ENCODE results near the gene NPTX2. TPM values are rescaled to one million over a fixed set of nuclear protein-coding genes. Genes with fewer than 3 reads are reported as not detected.
A peak's percentile ranks its signal among the peaks of the same experiment; 100 is the strongest.

NPTX2 gene
- polyA plus RNA-seq, 1 donor = 9.2 TPM

DNA sequence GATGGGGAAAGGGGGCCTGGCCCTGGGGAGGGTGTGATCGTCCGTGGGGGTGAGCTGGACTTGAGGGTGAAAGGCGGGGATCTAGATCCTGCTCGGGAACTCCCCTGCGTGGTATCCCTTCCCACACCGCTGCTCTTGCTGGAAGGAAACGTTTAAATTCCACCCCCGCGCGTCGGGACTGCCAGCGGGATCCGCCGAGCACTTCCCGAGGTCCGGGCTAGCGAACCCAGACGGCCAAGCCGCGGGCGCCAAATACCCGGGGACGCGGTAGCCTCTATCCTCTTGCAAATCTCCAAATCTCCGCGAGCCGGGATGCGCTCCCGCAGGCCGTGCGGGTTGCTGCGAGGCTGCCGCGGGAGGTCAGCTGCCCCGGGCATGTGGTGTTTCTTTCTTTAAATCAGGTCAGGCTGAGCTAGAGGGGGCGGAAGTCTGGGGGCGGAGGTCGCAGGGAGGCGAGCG, 904 bp downstream of the NPTX2 start:
- H3K9me3 ChIP-seq (ENCODE audit: control insufficient read depth, low read depth, low read length) = peaks cover 11% of the 10 kb centered on the region
- H3K36me3 ChIP-seq (ENCODE audit: control insufficient read depth, insufficient read depth, low read length) = no peaks in the 10 kb centered on the region
- no peak overlapping the region for H3K27ac ChIP-seq (ENCODE audit: low read length)
- H3K4me1 ChIP-seq (ENCODE audit: control insufficient read depth, insufficient read depth, low read length) = no peaks in the 10 kb centered on the region
- no CpG with 5 or more reads among the region's 40 CpGs for WGBS (ENCODE audit: insufficient coverage, low lambda C conversion rate)
- H3K27me3 ChIP-seq (ENCODE audit: control insufficient read depth, insufficient read depth, low read length) = peaks cover 72% of the 10 kb centered on the region
- H3K4me3 ChIP-seq (ENCODE audit: low read length) = peak overlapping the region; percentile 23
- DNase-seq = no peak

DNA sequence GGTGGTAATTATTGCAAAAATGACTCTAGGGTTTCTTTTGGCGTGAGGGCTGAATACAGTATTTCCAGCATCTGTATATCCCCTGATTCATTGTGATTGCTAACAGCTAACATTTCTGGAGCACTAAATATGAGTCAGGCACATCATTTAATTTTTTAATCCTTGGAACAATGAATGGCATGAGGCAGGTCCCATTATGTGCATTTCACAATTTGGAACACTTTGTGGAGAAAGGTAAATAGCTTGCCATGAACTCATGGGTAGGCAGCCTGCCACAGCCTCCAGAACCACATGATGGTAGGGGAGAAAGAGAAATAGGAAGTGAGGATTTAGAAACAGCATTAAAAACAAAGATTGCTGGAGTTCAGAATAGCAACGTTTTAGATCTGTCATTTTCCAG, 1.7 kb downstream of the NPTX2 start:
- Histone ChIP-seq H3K27ac (ENCODE audit: low read length) (no peak overlapping the region), H3K4me1 (ENCODE audit: control insufficient read depth, insufficient read depth, low read length) (no peaks in the 10 kb centered on the region), H3K4me3 (ENCODE audit: low read length) (no peak overlapping the region), H3K27me3 (ENCODE audit: control insufficient read depth, insufficient read depth, low read length) (peaks cover 68% of the 10 kb centered on the region), H3K36me3 (ENCODE audit: control insufficient read depth, insufficient read depth, low read length) (no peaks in the 10 kb centered on the region), H3K9me3 (ENCODE audit: control insufficient read depth, low read depth, low read length) (peaks cover 11% of the 10 kb centered on the region)
- DNase-seq = no peak
- no CpG with 5 or more reads among the region's 2 CpGs for WGBS (ENCODE audit: insufficient coverage, low lambda C conversion rate)

DNA sequence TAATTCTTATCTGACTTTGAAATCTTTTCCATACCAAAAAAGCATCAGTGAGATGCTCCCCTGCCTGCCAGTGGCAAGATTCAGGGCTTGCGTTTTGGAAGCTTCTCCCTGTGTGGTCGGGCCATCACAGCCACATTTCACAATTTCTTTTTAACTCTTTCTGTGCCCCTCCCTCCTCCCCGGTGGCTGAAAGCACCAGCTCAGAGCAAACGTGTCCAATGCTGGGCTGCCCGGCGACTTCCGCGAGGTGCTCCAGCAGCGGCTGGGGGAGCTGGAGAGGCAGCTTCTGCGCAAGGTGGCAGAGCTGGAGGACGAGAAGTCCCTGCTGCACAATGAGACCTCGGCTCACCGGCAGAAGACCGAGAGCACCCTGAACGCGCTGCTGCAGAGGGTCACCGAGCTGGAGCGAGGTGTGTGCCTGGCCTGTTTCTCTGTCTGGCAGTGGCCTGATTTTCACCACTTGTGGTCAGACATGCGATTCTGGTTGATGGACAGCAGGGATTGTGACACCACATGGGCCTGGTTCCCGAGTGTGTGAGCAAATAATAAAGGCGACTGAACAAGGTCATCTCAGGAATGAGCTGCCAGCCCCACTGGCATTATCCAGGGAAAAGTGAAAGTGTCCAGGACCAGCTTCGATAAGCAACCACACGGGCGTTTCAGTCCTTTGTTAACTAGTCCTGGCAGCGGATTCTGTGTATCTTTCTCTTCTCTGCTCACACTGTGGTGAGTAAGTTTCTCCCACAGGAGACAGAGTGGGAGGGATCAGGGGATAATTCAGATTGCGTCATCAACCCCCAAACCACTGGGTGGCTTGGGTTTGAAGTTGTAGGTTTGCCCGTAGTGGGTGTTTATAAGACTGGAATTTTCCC, 2.6 kb downstream of the NPTX2 start:
- Histone ChIP-seq H3K9me3 (ENCODE audit: control insufficient read depth, low read depth, low read length) (peaks cover 11% of the 10 kb centered on the region), H3K4me3 (ENCODE audit: low read length) (no peak overlapping the region), H3K36me3 (ENCODE audit: control insufficient read depth, insufficient read depth, low read length) (no peaks in the 10 kb centered on the region), H3K4me1 (ENCODE audit: control insufficient read depth, insufficient read depth, low read length) (no peaks in the 10 kb centered on the region), H3K27ac (ENCODE audit: low read length) (no peak overlapping the region), H3K27me3 (ENCODE audit: control insufficient read depth, insufficient read depth, low read length) (peaks cover 63% of the 10 kb centered on the region)
- DNase-seq = no peak
- no CpG with 5 or more reads among the region's 27 CpGs for WGBS (ENCODE audit: insufficient coverage, low lambda C conversion rate)

DNA sequence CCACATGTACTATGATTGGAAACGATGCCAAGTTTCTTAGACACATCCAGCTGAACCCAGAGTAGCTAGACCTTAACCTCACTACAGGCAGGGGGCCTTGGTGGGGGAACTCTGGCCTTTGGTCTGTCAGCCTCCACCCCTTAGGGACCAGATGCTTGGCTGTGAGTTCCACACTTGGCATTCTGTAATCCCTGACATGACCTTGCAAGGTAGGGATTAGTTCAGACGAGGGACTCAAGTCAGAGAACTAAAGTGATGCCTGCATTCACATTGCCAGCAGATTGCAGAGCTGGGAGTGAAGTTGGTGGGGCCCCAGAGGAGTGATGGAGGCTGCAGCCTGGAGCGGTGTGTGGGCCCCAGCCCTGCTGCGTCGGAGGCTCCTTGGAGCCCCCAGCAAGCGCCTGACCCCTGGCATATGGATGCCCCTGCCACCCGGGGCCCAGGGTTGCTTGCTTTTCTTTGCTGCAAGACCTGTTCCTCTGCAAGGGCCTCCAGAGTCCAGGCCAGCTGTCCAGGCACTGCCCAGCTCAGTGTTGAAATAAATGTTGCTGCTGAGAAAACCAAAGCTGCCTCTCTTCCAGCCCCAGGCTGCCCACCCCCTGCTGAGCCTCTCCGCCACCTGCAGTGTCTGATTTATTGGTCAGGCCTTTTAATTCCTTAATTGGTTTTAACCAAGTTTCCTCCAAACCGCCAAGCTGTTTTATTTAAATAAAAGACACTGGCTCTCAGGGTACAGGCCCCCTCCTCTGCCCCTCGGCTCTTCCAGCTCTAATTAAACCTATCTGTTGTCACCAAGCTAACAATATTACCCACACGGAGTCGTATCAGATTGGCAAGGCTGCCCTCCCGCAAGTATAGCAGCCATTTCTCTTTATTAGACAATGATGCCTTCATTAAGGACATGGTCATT, 4.7 kb downstream of the NPTX2 start:
- Histone ChIP-seq H3K9me3 (ENCODE audit: control insufficient read depth, low read depth, low read length) (peaks cover 6% of the 10 kb centered on the region), H3K4me3 (ENCODE audit: low read length) (no peak overlapping the region), H3K36me3 (ENCODE audit: control insufficient read depth, insufficient read depth, low read length) (no peaks in the 10 kb centered on the region), H3K4me1 (ENCODE audit: control insufficient read depth, insufficient read depth, low read length) (no peaks in the 10 kb centered on the region), H3K27me3 (ENCODE audit: control insufficient read depth, insufficient read depth, low read length) (peaks cover 55% of the 10 kb centered on the region), H3K27ac (ENCODE audit: low read length) (no peak overlapping the region)
- no peak for DNase-seq
- no CpG with 5 or more reads among the region's 13 CpGs for WGBS (ENCODE audit: insufficient coverage, low lambda C conversion rate)

DNA sequence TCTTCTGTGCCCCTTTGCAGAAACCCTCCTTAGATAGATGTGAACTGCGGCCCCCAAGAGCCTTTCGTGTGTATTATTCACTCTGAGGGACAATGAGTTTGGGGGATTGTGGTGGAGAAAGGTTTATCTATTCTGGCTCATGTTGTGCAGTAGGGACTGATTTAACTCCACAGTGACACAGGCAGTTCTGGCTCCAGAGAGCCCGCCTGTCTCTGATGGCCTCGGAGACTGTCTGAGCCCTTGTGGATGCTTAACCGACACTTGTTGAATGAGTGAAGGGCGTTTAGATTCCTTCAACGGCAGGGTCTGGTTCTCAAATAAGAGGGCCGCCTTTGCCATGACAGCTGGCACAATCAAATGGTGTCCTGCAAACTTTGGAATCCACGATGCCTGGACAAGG, 5.8 kb downstream of the NPTX2 start:
- Histone ChIP-seq H3K9me3 (ENCODE audit: control insufficient read depth, low read depth, low read length) (peaks cover 4% of the 10 kb centered on the region), H3K36me3 (ENCODE audit: control insufficient read depth, insufficient read depth, low read length) (no peaks in the 10 kb centered on the region), H3K4me1 (ENCODE audit: control insufficient read depth, insufficient read depth, low read length) (no peaks in the 10 kb centered on the region), H3K4me3 (ENCODE audit: low read length) (no peak overlapping the region), H3K27ac (ENCODE audit: low read length) (no peak overlapping the region), H3K27me3 (ENCODE audit: control insufficient read depth, insufficient read depth, low read length) (peaks cover 55% of the 10 kb centered on the region)
- WGBS (ENCODE audit: insufficient coverage, low lambda C conversion rate) = no CpG with 5 or more reads among the region's 9 CpGs
- no peak for DNase-seq

DNA sequence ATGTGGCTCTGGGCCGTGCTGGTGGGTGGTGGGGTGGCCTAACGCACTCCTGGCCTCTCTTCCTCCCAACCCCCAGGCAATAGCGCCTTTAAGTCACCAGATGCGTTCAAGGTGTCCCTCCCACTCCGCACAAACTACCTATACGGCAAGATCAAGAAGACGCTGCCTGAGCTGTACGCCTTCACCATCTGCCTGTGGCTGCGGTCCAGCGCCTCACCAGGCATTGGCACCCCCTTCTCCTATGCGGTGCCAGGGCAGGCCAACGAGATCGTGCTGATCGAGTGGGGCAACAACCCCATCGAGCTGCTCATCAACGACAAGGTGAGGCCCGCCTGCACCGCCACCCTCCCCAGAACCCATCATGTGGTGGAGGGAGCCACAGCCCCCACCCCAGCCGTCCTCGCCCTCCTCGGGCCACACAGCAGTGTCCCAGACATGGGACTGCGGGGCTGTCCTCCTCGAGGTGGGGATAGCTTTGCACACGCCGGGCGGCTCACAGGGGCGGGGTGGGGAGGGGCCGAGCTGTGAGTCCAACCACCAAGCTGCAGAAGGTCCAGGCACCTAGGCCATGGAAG, 7.8 kb downstream of the NPTX2 start:
- H3K4me3 ChIP-seq (ENCODE audit: low read length) = no peak overlapping the region
- H3K27me3 ChIP-seq (ENCODE audit: control insufficient read depth, insufficient read depth, low read length) = peaks cover 40% of the 10 kb centered on the region
- H3K4me1 ChIP-seq (ENCODE audit: control insufficient read depth, insufficient read depth, low read length) = no peaks in the 10 kb centered on the region
- no peaks in the 10 kb centered on the region for H3K36me3 ChIP-seq (ENCODE audit: control insufficient read depth, insufficient read depth, low read length)
- DNase-seq = no peak
- no peak overlapping the region for H3K27ac ChIP-seq (ENCODE audit: low read length)
- WGBS (ENCODE audit: insufficient coverage, low lambda C conversion rate) = no CpG with 5 or more reads among the region's 28 CpGs
- H3K9me3 ChIP-seq (ENCODE audit: control insufficient read depth, low read depth, low read length) = no peaks in the 10 kb centered on the region

DNA sequence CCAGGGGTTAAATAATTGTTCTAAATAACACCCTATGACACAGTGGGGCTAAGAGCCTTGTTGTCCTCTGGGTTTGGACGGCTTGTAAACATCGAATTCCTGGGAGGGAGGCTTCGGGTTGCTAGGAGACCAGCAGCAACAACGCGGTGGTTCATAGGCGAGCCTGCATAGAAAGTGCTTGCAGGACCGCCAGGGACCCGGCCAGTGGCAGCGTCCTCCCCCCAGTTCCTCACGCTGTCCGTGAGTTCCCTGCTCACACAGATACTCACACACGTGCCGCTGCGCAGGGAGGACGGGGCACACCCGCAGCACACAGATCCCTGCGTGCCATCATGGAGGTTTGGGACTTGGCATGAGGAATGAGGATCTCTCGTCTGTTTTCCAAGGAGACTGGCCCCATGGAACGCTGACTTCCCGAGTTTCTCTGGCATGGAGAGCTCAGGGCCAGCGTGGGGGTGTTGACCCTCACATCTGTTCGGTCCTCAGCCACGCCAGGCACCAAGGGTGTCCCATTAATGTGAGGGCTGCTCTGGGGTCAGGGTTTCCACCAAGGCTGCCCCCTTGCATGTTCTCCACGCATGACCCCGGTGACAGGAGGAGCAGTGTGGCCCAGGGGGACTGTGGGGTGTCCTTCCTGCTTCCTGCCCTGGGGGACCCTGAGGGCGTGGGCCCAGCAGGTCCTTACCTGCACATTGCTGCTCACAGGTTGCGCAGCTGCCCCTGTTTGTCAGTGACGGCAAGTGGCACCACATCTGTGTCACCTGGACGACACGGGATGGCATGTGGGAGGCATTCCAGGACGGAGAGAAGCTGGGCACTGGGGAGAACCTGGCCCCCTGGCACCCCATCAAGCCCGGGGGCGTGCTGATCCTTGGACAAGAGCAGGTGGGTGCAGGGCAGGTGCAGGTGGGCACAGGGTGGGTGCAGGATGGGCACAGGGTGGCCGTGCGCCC, 9.7 kb downstream of the NPTX2 start:
- H3K9me3 ChIP-seq (ENCODE audit: control insufficient read depth, low read depth, low read length) = no peaks in the 10 kb centered on the region
- H3K4me1 ChIP-seq (ENCODE audit: control insufficient read depth, insufficient read depth, low read length) = no peaks in the 10 kb centered on the region
- no CpG with 5 or more reads among the region's 35 CpGs for WGBS (ENCODE audit: insufficient coverage, low lambda C conversion rate)
- no peak overlapping the region for H3K4me3 ChIP-seq (ENCODE audit: low read length)
- no peak for DNase-seq
- H3K27me3 ChIP-seq (ENCODE audit: control insufficient read depth, insufficient read depth, low read length) = peaks cover 22% of the 10 kb centered on the region
- H3K36me3 ChIP-seq (ENCODE audit: control insufficient read depth, insufficient read depth, low read length) = no peaks in the 10 kb centered on the region
- no peak overlapping the region for H3K27ac ChIP-seq (ENCODE audit: low read length)

DNA sequence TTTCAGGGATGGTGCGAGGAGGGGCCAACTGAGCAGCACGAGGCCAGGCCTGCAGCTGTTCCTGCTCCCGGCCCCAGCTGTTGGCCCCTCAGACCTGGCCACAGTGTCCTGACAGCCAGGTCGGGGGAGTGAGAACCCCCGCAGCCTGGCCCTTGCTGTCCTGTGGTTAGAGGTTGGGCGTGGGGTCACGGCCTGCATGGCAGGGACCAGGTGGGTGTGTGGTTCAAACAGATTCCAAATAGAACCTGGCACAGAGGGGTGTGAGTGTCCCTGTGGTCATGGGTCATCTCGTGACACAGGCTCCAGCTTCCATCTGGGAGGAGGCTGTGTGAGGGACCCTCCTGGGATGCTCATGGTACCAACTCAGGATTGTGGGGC, 10.3 kb downstream of the NPTX2 start:
- Histone ChIP-seq H3K4me1 (ENCODE audit: control insufficient read depth, insufficient read depth, low read length) (no peaks in the 10 kb centered on the region), H3K4me3 (ENCODE audit: low read length) (no peak overlapping the region), H3K27ac (ENCODE audit: low read length) (no peak overlapping the region), H3K9me3 (ENCODE audit: control insufficient read depth, low read depth, low read length) (no peaks in the 10 kb centered on the region), H3K36me3 (ENCODE audit: control insufficient read depth, insufficient read depth, low read length) (no peaks in the 10 kb centered on the region), H3K27me3 (ENCODE audit: control insufficient read depth, insufficient read depth, low read length) (peaks cover 16% of the 10 kb centered on the region)
- no CpG with 5 or more reads among the region's 8 CpGs for WGBS (ENCODE audit: insufficient coverage, low lambda C conversion rate)
- DNase-seq = no peak

DNA sequence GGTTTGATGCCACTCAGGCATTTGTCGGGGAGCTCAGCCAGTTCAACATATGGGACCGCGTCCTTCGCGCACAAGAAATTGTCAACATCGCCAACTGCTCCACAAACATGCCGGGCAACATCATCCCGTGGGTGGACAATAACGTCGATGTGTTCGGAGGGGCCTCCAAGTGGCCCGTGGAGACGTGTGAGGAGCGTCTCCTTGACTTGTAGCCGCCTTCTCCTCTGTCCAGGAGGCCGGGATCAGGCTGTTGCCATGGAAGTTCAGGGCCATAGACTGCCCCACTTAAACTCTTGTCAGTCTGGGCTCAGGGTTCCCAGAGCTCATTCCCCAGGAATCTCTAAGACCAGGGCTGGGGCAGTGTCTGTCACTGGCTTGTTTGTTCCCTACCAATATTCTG, 11.3 kb downstream of the NPTX2 start:
- Histone ChIP-seq H3K27ac (ENCODE audit: low read length) (no peak overlapping the region), H3K36me3 (ENCODE audit: control insufficient read depth, insufficient read depth, low read length) (no peaks in the 10 kb centered on the region), H3K27me3 (ENCODE audit: control insufficient read depth, insufficient read depth, low read length) (peaks cover 14% of the 10 kb centered on the region), H3K9me3 (ENCODE audit: control insufficient read depth, low read depth, low read length) (no peaks in the 10 kb centered on the region), H3K4me3 (ENCODE audit: low read length) (no peak overlapping the region), H3K4me1 (ENCODE audit: control insufficient read depth, insufficient read depth, low read length) (no peaks in the 10 kb centered on the region)
- DNase-seq = no peak
- WGBS (ENCODE audit: insufficient coverage, low lambda C conversion rate) = no CpG with 5 or more reads among the region's 16 CpGs
